GM21447 (cell line): ENCODE results near the gene SERPINB11.
"Not testable (repeated sequence)": the region's sequence is repeated elsewhere in the genome, so short reads cannot be mapped to it uniquely, and the experiment has no call there.

Experiments
- ATAC-seq: cut with Tn5 transposase; IDR thresholded peaks from one replicate; pipeline ENCODE4 v1.9.1; 2021; ENCODE audit not compliant: unreplicated experiment

The SERPINB11 gene

GRCh38 chr18:63725682-63726480 is 23.1 kb downstream of the SERPINB11 start:
- ATAC-seq = no peak

- ATAC-seq = no peak
Measured at GRCh38 chr18:63730773-63731172, 28.0 kb downstream of the SERPINB11 start.

DNA sequence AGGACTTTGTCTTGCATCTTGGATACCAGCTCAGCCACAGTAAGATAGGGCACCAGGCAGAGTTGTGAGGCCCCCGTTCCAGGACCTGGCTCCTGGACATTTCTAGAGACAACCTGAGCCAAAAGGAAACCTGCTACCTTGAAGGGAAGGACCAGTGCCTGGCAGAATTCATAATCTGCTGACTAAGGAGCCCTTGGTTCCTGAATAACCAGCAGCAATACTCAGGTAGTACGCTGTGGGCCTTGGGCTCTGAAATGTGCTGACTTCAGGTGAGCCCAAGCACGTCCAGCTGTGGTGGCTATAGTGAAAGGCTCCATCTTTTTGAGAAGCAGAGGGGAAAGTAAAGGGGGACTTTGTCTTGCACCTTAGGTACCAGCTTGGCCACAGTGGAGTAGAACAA is 28.5 kb downstream of the SERPINB11 start:
- ATAC-seq = no peak

DNA sequence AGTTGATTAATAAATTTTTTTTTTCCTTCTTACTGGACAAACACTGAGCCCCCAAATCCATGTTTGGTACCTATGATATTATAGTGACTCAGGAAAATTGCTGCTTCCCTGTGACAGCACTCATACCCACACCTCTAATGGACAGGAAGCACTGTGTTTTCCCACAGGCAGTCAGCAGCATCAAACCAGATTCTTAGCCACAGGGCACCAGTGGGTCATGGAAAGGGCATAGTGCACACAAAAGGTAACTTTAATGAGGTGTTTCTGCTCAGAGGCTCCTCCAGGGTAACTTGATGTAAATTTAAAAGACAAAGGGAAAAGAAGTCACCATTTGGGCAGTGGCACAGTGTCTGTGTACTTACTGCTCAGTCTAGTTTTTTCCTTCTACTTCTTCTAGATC is 34.1 kb downstream of the SERPINB11 start:
- no peak for ATAC-seq

GRCh38 chr18:63741769-63742168 is 39.0 kb downstream of the SERPINB11 start:
- no peak for ATAC-seq

- ATAC-seq = no peak
Measured at GRCh38 chr18:63747006-63747405, 44.2 kb downstream of the SERPINB11 start.

- ATAC-seq = no peak
Measured at GRCh38 chr18:63749489-63749888, 46.7 kb downstream of the SERPINB11 start.

GRCh38 chr18:63752636-63753035 is 49.9 kb downstream of the SERPINB11 start:
- no peak for ATAC-seq

DNA sequence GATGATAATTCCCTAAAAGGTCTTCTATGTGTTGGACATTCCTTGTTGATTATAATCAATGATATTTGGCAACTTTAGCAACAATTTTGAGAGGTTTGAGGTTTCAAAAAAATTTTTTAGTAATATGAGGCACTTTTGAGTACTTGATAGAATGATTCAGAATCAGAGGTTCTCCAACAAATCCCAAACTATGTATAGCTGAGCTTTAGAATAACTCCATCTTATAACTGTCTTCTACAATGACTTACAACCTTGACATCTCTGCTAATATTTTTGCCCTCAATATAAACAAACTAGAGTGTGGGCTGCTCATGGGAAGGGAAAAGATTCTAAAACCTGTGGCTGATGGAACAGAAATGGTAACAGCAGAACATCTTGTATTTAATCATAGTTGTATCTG is 50.9 kb downstream of the SERPINB11 start:
- no peak for ATAC-seq

DNA sequence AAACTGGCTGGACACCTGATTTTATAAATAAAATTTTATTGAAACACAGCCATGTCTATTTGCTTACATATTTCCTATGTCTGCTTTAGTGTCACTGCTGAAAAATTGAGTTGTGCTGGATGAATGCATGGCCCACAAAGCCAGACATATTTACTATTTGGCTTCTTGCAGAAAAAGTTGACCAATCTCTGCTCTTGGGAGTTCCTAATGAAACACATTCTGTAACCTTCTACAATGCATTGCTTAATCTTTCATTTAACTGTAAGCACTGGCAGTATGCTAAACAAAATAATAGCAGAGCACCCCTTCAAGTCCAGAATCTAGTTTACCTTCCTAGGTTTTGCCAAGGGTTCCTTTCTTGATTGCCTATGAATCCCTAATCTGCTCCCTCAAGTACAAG is 54.8 kb downstream of the SERPINB11 start:
- no peak for ATAC-seq

- ATAC-seq = no peak
Measured at GRCh38 chr18:63758615-63759240, 56.0 kb downstream of the SERPINB11 start.

GRCh38 chr18:63759786-63760185 is 57.0 kb downstream of the SERPINB11 start:
- not testable (repeated sequence) for ATAC-seq

- ATAC-seq = no peak
Measured at GRCh38 chr18:63762518-63762917, 59.8 kb downstream of the SERPINB11 start.

DNA sequence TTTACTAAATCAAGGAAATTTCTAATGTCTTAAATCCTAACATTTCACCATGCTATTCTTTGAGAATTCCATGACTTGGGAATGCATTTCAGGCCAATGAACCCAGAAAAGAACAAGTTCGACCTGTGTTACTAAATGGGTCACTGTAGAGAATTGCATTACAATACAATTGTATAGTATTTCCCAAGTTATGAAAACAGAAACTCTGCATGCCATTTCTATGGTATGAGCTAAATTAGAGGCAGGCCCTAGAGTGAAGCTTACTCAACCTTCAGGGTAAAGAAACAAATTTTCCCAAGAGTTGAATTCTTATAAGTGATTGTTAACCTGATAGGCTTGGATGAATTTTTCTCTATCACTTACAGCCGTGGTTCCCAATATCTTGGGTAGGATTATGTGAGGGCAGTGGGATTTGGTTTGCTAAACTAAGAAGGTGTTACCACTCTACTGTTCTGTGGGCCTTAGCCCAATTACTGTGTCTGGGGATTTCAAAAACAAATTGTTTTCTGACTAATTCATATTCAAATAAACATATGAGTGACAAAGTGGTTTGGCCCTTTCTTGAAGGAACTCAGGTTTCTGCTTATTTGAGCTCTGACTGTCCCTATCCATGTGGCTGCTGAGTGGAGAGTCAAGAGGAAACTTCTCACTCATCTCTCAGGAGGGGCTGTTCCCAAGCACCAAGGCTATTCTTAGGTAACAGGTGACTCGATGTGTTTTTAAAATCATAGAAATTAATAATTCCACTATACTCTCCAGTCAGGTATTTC is 61.3 kb downstream of the SERPINB11 start:
- no peak for ATAC-seq

DNA sequence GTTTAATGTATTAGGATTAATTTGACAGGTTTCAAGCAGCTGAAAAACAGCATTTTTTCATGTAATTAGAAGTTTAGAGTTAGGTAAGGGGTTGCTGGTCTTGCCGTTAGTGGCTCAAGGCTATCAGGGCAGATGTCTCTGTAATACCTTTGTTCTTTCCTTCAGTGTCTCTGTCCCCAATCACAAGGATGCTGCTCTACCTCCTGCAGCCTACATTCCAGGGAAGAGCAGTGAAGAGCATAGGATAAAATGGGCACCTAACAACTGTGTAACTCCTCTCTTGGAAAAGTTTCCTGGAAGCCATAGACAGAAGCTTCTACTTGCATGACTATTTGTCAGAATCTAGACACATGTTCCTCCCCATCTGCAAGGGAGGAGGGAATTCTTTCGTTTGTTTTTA is 63.1 kb downstream of the SERPINB11 start:
- no peak for ATAC-seq
